HepG2 (cell line): ENCODE data around the gene TMEM170B. TPM values are rescaled to one million over a fixed set of nuclear protein-coding genes. Genes with fewer than 3 reads are reported as not detected.

Experiments used
- HOXA3 ChIP-seq: sonication (generic); formaldehyde crosslinking; IDR thresholded peaks from 2 replicates; pipeline ENCODE4 v1.5.0; 2020; ENCODE audit warnings: missing genetic modification reagents
- NR2F2 ChIP-seq: IDR thresholded peaks from 2 replicates; pipeline ENCODE4 v1.6.1; 2012; ENCODE audit warnings: low read depth, inconsistent platforms, borderline replicate concordance
- SP4 ChIP-seq: sonication (generic); formaldehyde crosslinking; IDR thresholded peaks from 2 replicates; pipeline ENCODE4 v1.8.1; 2023; ENCODE audit warnings: mild to moderate bottlenecking, missing genetic modification reagents
- polyA plus RNA-seq, 8 experiments: library from polyadenylated mRNA; depleted of rRNA in 3 of 8; stranded (reverse) in 7 of 8; unstranded in 1 of 8; fragments of >200 nt; fragmentation: Illumina TruSeq in 4 of 8; extraction: Trizol in 4 of 8; gene quantifications; 2 replicates each; pipeline versions ENCODE4 v1.2.1 to v1.2.3, GENCODE V29; 2011 to 2016; ENCODE audit warnings: low read depth in 4 of 8, missing spikeins in 1 of 8, mixed read lengths in 1 of 8; ENCODE audit not compliant: insufficient read depth in 1 of 8
- total RNA-seq, 5 experiments: library from RNA; depleted of rRNA; stranded (reverse); fragments of >200 nt; fragmentation: Illumina TruSeq; extraction: Trizol; gene quantifications; 2 replicates each; pipeline ENCODE4 v1.2.3, GENCODE V29; 2016; ENCODE audit warnings: low read depth in 1 of 5
- TF ChIP-seq, protein P1 (sequence below): IDR thresholded peaks from 2 replicates; pipeline ENCODE4 v1.4.0; 2020; ENCODE audit warnings: mild to moderate bottlenecking, missing genetic modification reagents
- TF ChIP-seq, protein P2 (sequence below): sonication (generic); formaldehyde crosslinking; IDR thresholded peaks from 2 replicates; pipeline ENCODE4 v1.9.0; 2021; ENCODE audit warnings: mild to moderate bottlenecking, missing genetic modification reagents
- TF ChIP-seq, protein P3 (sequence below), 2 experiments: fragments of 450-650 bp in 1 of 2; sonication (generic) in 1 of 2; formaldehyde crosslinking; IDR thresholded peaks; 2 replicates each; pipeline versions ENCODE4 v1.5.0 to v1.8.0; 2020 to 2022; ENCODE audit warnings: mild to moderate bottlenecking in 1 of 2, missing genetic modification reagents in 1 of 2
- TF ChIP-seq, protein P4 (sequence below): sonication (generic); formaldehyde crosslinking; IDR thresholded peaks from 2 replicates; pipeline ENCODE4 v1.5.0; 2020; ENCODE audit warnings: missing genetic modification reagents

TMEM170B gene
- total and polyA plus RNA-seq, 2 of the 13 experiments (the other 11 are each of a cell fraction or from before 2014, with no cell fraction given): 3.3 to 9.4 TPM

DNA sequence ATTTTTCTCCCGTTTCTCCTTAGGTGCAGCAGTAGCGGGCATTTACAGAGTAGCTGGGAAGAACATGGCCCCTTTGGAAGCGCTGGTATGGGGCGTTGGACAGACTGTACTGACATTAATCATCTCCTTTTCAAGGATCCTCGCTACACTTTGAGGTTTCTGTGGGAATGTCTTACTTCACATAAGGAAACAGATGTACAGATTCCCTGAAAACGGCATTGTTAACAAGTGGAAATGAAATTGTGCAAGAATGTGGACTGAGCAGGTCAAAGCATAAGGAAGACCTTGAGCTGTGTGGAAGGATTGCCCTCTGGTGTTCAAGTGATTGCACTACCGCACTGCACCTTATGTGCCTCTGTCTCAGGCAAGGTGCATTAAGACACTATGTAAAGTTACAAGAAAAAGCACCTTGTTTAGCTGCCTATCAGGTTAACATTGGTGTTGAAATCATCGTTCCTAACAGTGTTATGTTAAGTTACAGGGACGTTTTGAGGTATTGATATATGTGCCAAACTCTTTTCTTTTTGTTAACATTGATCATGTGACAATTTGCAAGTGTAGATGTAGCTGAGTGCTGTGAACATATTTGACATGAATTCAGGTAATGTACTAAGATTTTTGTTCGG lies 38.0 kb downstream of the TMEM170B start (continued):
- TF ChIP-seq, protein P1, sequence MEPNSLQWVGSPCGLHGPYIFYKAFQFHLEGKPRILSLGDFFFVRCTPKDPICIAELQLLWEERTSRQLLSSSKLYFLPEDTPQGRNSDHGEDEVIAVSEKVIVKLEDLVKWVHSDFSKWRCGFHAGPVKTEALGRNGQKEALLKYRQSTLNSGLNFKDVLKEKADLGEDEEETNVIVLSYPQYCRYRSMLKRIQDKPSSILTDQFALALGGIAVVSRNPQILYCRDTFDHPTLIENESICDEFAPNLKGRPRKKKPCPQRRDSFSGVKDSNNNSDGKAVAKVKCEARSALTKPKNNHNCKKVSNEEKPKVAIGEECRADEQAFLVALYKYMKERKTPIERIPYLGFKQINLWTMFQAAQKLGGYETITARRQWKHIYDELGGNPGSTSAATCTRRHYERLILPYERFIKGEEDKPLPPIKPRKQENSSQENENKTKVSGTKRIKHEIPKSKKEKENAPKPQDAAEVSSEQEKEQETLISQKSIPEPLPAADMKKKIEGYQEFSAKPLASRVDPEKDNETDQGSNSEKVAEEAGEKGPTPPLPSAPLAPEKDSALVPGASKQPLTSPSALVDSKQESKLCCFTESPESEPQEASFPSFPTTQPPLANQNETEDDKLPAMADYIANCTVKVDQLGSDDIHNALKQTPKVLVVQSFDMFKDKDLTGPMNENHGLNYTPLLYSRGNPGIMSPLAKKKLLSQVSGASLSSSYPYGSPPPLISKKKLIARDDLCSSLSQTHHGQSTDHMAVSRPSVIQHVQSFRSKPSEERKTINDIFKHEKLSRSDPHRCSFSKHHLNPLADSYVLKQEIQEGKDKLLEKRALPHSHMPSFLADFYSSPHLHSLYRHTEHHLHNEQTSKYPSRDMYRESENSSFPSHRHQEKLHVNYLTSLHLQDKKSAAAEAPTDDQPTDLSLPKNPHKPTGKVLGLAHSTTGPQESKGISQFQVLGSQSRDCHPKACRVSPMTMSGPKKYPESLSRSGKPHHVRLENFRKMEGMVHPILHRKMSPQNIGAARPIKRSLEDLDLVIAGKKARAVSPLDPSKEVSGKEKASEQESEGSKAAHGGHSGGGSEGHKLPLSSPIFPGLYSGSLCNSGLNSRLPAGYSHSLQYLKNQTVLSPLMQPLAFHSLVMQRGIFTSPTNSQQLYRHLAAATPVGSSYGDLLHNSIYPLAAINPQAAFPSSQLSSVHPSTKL (CRISPR knock-in tag): peak; percentile 81
- no peak for TF ChIP-seq NR2F2
- TF ChIP-seq, protein P2, sequence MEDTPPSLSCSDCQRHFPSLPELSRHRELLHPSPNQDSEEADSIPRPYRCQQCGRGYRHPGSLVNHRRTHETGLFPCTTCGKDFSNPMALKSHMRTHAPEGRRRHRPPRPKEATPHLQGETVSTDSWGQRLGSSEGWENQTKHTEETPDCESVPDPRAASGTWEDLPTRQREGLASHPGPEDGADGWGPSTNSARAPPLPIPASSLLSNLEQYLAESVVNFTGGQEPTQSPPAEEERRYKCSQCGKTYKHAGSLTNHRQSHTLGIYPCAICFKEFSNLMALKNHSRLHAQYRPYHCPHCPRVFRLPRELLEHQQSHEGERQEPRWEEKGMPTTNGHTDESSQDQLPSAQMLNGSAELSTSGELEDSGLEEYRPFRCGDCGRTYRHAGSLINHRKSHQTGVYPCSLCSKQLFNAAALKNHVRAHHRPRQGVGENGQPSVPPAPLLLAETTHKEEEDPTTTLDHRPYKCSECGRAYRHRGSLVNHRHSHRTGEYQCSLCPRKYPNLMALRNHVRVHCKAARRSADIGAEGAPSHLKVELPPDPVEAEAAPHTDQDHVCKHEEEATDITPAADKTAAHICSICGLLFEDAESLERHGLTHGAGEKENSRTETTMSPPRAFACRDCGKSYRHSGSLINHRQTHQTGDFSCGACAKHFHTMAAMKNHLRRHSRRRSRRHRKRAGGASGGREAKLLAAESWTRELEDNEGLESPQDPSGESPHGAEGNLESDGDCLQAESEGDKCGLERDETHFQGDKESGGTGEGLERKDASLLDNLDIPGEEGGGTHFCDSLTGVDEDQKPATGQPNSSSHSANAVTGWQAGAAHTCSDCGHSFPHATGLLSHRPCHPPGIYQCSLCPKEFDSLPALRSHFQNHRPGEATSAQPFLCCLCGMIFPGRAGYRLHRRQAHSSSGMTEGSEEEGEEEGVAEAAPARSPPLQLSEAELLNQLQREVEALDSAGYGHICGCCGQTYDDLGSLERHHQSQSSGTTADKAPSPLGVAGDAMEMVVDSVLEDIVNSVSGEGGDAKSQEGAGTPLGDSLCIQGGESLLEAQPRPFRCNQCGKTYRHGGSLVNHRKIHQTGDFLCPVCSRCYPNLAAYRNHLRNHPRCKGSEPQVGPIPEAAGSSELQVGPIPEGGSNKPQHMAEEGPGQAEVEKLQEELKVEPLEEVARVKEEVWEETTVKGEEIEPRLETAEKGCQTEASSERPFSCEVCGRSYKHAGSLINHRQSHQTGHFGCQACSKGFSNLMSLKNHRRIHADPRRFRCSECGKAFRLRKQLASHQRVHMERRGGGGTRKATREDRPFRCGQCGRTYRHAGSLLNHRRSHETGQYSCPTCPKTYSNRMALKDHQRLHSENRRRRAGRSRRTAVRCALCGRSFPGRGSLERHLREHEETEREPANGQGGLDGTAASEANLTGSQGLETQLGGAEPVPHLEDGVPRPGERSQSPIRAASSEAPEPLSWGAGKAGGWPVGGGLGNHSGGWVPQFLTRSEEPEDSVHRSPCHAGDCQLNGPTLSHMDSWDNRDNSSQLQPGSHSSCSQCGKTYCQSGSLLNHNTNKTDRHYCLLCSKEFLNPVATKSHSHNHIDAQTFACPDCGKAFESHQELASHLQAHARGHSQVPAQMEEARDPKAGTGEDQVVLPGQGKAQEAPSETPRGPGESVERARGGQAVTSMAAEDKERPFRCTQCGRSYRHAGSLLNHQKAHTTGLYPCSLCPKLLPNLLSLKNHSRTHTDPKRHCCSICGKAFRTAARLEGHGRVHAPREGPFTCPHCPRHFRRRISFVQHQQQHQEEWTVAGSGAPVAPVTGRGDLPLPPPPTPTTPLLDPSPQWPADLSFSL (CRISPR knock-in tag): no peak
- TF ChIP-seq SP4 (CRISPR knock-in tag): no peak
- TF ChIP-seq, protein P3, sequence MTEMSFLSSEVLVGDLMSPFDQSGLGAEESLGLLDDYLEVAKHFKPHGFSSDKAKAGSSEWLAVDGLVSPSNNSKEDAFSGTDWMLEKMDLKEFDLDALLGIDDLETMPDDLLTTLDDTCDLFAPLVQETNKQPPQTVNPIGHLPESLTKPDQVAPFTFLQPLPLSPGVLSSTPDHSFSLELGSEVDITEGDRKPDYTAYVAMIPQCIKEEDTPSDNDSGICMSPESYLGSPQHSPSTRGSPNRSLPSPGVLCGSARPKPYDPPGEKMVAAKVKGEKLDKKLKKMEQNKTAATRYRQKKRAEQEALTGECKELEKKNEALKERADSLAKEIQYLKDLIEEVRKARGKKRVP (CRISPR knock-in tag; IDR thresholded peaks at IDR 0.05): no peak
- TF ChIP-seq, protein P4, sequence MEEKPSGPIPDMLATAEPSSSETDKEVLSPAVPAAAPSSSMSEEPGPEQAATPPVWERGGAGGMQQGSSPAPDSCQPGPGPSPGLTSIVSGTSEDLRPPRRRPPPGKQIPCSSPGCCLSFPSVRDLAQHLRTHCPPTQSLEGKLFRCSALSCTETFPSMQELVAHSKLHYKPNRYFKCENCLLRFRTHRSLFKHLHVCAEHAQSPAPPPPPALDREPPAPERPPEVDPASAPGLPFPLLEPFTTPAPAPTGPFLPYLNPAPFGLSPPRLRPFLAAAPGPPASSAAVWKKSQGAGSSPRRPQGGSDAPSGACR (CRISPR knock-in tag): peak; percentile 52; the same call in 1 of the 2 replicates
- no peak; the same call in 1 of the 2 replicates for TF ChIP-seq HOXA3 (CRISPR knock-in tag)
